Ascending aorta (tissue), 2 donors: ENCODE results near the gene RHBDL1. TPM values are rescaled to one million over a fixed set of nuclear protein-coding genes. Genes with fewer than 3 reads are reported as not detected.

Experiments
- DNase-seq, 2 donors: peaks; one replicate each; pipeline ENCODE4 v3.0.0-alpha.2; 2019; ENCODE audit warnings: low spot score in 2 of 2
- H3K27ac ChIP-seq, 2 donors: fragments of 200-600 bp; sonication (generic); one replicate each; pipeline ENCODE4 v1.5.1; 2016 to 2017; ENCODE audit warnings: mild to moderate bottlenecking in 1 of 2
- H3K27me3 ChIP-seq: fragments of 200-600 bp; sonication (generic); one replicate; pipeline ENCODE4 v1.5.1; 2017
- H3K36me3 ChIP-seq, 2 donors: fragments of 200-600 bp; sonication (generic); one replicate each; pipeline ENCODE4 v1.5.1; 2016
- H3K4me1 ChIP-seq, 2 donors: fragments of 200-600 bp; sonication (generic); one replicate each; pipeline ENCODE4 v1.5.1; 2016 to 2017; ENCODE audit warnings: mild to moderate bottlenecking in 1 of 2
- H3K4me3 ChIP-seq, 2 donors: fragments of 200-600 bp; sonication (generic); one replicate each; pipeline ENCODE4 v1.5.1; 2016 to 2017; ENCODE audit warnings: mild to moderate bottlenecking in 1 of 2
- H3K9me3 ChIP-seq, 2 donors: fragments of 200-600 bp; sonication (generic); one replicate each; pipeline ENCODE4 v1.5.1; 2016
- intact Hi-C: fragments of 100-400 bp; cut with DNase I; formaldehyde crosslinking; loops from one replicate; pipeline ENCODE4 v1.15.1; 2023
- total RNA-seq: library from RNA; depleted of rRNA; stranded (reverse); fragments of >200 nt; gene quantifications from one replicate; pipeline ENCODE4 v1.1.0, GENCODE V29; 2016
- TF ChIP-seq, protein P1 (sequence below), 3 experiments: fragments of 200-600 bp in 2 of 3; fragments of 450-650 bp in 1 of 3; sonication (generic) in 2 of 3; IDR thresholded peaks; one replicate each; pipeline ENCODE4 v1.5.1; 2016 to 2019; ENCODE audit warnings: antibody characterized with exemption in 3 of 3, mild to moderate bottlenecking in 1 of 3, moderate library complexity in 1 of 3

Gene RHBDL1
- total RNA-seq, 1 donor from 2014 or later = 1.1 TPM

DNA sequence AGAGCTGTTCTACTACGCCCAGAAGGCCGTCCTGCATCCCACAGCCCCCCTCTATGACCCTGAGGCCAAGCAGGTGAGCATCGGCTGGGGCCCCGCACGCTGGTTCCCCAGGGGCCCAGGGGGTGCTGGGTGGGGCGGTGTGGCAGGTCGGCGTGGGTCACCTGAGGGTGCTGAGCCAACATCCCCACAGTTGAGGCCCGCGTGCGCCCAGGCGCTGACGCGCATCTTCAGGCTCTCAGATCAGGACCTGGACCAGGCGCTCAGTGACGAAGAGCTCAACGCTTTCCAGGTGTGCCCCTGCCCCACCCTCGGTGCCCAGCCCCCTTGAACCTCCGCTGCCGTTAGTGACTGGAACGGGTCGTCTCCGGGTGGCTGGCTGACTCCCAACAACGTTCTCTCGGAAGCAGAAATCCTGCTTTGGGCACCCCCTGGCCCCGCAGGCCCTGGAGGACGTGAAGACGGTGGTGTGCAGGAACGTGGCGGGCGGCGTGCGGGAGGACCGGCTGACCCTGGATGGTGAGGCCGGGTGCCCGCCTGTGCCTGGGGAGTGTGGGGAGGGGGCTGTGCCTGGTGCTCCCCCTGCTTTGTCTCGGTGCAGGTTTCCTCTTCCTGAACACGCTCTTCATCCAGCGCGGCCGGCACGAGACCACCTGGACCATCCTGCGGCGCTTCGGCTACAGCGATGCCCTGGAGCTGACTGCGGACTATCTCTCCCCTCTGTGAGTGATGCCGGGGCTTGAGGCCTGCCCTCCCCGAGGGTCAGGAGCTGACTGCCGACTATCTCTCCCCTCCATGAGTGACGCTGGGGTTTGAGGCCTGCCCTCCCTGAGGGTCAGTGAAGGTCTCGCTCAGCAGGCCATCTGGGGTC is 4.8 kb upstream of the RHBDL1 start:
- no peaks in the 10 kb centered on the region for H3K27me3 ChIP-seq
- intact Hi-C loops = no loop called here
- no peak overlapping the region for H3K27ac ChIP-seq
- H3K4me3 ChIP-seq = no peak overlapping the region
- DNase-seq = no peak
- H3K36me3 ChIP-seq = peaks cover 45% of the 10 kb centered on the region in 2 donors
- H3K9me3 ChIP-seq = no peaks in the 10 kb centered on the region
- TF ChIP-seq, protein P1, sequence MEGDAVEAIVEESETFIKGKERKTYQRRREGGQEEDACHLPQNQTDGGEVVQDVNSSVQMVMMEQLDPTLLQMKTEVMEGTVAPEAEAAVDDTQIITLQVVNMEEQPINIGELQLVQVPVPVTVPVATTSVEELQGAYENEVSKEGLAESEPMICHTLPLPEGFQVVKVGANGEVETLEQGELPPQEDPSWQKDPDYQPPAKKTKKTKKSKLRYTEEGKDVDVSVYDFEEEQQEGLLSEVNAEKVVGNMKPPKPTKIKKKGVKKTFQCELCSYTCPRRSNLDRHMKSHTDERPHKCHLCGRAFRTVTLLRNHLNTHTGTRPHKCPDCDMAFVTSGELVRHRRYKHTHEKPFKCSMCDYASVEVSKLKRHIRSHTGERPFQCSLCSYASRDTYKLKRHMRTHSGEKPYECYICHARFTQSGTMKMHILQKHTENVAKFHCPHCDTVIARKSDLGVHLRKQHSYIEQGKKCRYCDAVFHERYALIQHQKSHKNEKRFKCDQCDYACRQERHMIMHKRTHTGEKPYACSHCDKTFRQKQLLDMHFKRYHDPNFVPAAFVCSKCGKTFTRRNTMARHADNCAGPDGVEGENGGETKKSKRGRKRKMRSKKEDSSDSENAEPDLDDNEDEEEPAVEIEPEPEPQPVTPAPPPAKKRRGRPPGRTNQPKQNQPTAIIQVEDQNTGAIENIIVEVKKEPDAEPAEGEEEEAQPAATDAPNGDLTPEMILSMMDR (IDR thresholded peaks at IDR 0.05) = no peak
- peaks cover 0 to 17% of the 10 kb centered on the region in 2 donors for H3K4me1 ChIP-seq

GRCh38 chr16:671353-672131 is 3.9 kb upstream of the RHBDL1 start:
- H3K9me3 ChIP-seq = no peaks in the 10 kb centered on the region
- no peaks in the 10 kb centered on the region for H3K27me3 ChIP-seq
- peaks cover 0 to 20% of the 10 kb centered on the region in 2 donors for H3K4me1 ChIP-seq
- H3K4me3 ChIP-seq = no peak overlapping the region
- intact Hi-C loops = no loop called here
- DNase-seq = no peak
- peaks cover 45% of the 10 kb centered on the region in 2 donors for H3K36me3 ChIP-seq
- TF ChIP-seq, protein P1 (IDR thresholded peaks at IDR 0.05) = no peak
- no peak overlapping the region for H3K27ac ChIP-seq

GRCh38 chr16:672371-672770 is 3.1 kb upstream of the RHBDL1 start:
- TF ChIP-seq, protein P1 (IDR thresholded peaks at IDR 0.05) = no peak
- intact Hi-C loops = no loop called here
- Histone ChIP-seq H3K27me3 (no peaks in the 10 kb centered on the region), H3K9me3 (no peaks in the 10 kb centered on the region), H3K27ac (no peak overlapping the region), H3K36me3 (peaks cover 45% of the 10 kb centered on the region in 2 donors), H3K4me1 (peaks cover 0 to 17% of the 10 kb centered on the region in 2 donors), H3K4me3 (no peak overlapping the region)
- no peak for DNase-seq

- H3K27ac ChIP-seq = no peak overlapping the region
These were observed 2.6 kb upstream of the RHBDL1 start for GRCh38 chr16:672851-673250.

GRCh38 chr16:673399-673991 is 2.0 kb upstream of the RHBDL1 start:
- no peak for DNase-seq
- H3K9me3 ChIP-seq = no peaks in the 10 kb centered on the region
- peaks cover 45% of the 10 kb centered on the region in 2 donors for H3K36me3 ChIP-seq
- H3K4me1 ChIP-seq = peaks cover 0 to 15% of the 10 kb centered on the region in 2 donors
- H3K27me3 ChIP-seq = no peaks in the 10 kb centered on the region
- H3K27ac ChIP-seq = no peak overlapping the region
- intact Hi-C loops = no loop called here
- no peak overlapping the region for H3K4me3 ChIP-seq
- TF ChIP-seq, protein P1 (IDR thresholded peaks at IDR 0.05) = no peak

More at GRCh38 chr16:672851-673250, 2.6 kb upstream of the RHBDL1 start:
- Histone ChIP-seq H3K9me3 (no peaks in the 10 kb centered on the region), H3K36me3 (peaks cover 45% of the 10 kb centered on the region in 2 donors), H3K4me3 (no peak overlapping the region), H3K4me1 (peaks cover 0 to 15% of the 10 kb centered on the region in 2 donors), H3K27me3 (no peaks in the 10 kb centered on the region)
- intact Hi-C loops = no loop called here
- no peak for DNase-seq
- TF ChIP-seq, protein P1 (IDR thresholded peaks at IDR 0.05) = no peak
